Naive B cell (primary cell): ENCODE data around the gene ZNF787. TPM values are rescaled to one million over a fixed set of nuclear protein-coding genes. Genes with fewer than 3 reads are reported as not detected.
A peak's percentile ranks its signal among the peaks of the same experiment; 100 is the strongest.

ENCODE experiments used
- ATAC-seq, 2 donors: fragments of 150-1000 bp; cut with Tn5 transposase; 2 replicates each; pipeline ENCODE4 v1.10.0; 2021; ENCODE audit warnings: low read depth in 2 of 2, mild to moderate bottlenecking in 2 of 2, moderate library complexity in 2 of 2
- DNase-seq: peaks from one replicate; pipeline ENCODE4 v3.0.0; 2022
- H3K27ac Mint-ChIP-seq, 6 donors: one replicate each; pipeline ENCODE4 v1.8.0; 2020 to 2022; ENCODE audit warnings: mild to moderate bottlenecking in 6 of 6, mixed read lengths in 6 of 6, moderate library complexity in 5 of 6, inconsistent platforms in 2 of 6
- H3K27me3 Mint-ChIP-seq, 3 donors: one replicate each; pipeline ENCODE4 v1.8.0; 2021 to 2022; ENCODE audit warnings: mixed read lengths in 3 of 3, mild to moderate bottlenecking in 1 of 3
- H3K36me3 Mint-ChIP-seq, 2 donors: one replicate each; pipeline ENCODE4 v1.8.0; 2020 to 2022; ENCODE audit warnings: mixed read lengths in 2 of 2, inconsistent platforms in 1 of 2, mild to moderate bottlenecking in 1 of 2
- H3K4me1 Mint-ChIP-seq, 3 donors: one replicate each; pipeline ENCODE4 v1.8.0; 2020 to 2022; ENCODE audit warnings: mixed read lengths in 3 of 3, inconsistent platforms in 1 of 3, mild to moderate bottlenecking in 1 of 3, moderate library complexity in 1 of 3
- H3K4me3 Mint-ChIP-seq, 8 donors: one replicate each; pipeline ENCODE4 v1.8.0; 2020 to 2022; ENCODE audit warnings: mild to moderate bottlenecking in 8 of 8, mixed read lengths in 8 of 8, moderate library complexity in 8 of 8, inconsistent platforms in 2 of 8
- H3K9me3 Mint-ChIP-seq, 7 donors: one replicate each; pipeline ENCODE4 v1.8.0; 2020 to 2022; ENCODE audit warnings: mixed read lengths in 7 of 7, mild to moderate bottlenecking in 5 of 7, inconsistent platforms in 2 of 7, moderate library complexity in 1 of 7
- polyA plus RNA-seq, 6 donors: library from polyadenylated mRNA; unstranded; fragments of 300-500 nt; fragmentation: Illumina TruSeq; gene quantifications; one replicate each; pipeline ENCODE4 v1.2.3, GENCODE V29; 2021; ENCODE audit warnings: low read depth in 6 of 6

The ZNF787 gene
- polyA plus RNA-seq, 6 donors from 2014 or later, result 1.4 to 4.7 (median 2.5) TPM

DNA sequence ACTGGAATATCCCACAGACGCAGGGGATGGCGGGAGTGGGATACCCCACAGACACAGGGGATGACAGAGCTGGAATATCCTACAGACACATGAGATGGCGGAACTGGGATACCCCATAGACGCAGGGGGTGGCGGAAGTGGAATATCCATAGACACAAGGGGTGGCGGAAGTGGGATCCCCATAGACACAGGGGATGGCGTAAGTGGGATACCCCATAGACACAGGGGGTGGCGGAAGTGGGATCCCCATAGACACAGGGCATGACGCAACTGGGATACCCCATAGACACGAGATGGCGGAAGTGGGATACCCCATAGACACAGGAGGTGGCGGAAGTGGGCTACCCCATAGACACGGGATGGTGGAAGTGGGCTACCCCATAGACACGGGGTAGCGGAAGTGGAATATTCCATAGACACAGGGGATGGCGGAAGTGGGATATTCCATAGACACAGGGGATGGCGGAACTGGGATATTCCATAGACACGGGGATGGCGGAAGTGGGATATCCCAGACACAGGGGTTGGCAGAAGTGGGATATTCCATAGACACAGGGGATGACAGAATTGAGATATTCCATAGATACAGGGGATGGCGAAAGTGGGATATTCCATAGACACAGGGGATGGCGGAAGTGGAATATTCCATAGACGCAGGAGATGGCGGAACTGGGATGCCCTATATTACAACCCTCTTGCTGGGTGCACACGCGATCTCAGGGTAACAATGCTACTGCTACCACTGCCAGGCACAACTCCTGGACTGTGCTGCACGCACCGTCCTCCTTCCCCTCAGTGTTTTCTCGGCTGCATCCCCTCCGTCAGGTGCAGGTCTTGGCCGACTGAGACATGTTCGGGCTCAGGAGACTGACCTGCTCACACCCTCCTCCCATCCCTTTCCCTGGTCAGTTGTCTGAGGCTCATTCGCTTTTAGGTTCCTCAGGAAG, 28.1 kb downstream of the ZNF787 start:
- Mint-ChIP-seq H3K27me3 (no peaks in the 10 kb centered on the region), H3K36me3 (peaks cover 0 to 14% of the 10 kb centered on the region in 2 donors), H3K4me3 (no peak overlapping the region), H3K4me1 (peaks cover 21 to 26% (median 23%) of the 10 kb centered on the region in 3 donors), H3K9me3 (peaks cover 0 to 4% (median 0%) of the 10 kb centered on the region in 7 donors), H3K27ac (peak overlapping the region in 3 of 6 donors; percentile 9 to 78 (median 57))
- DNase-seq (no peak), ATAC-seq (no peak)

- DNase-seq, result no peak
- Mint-ChIP-seq H3K4me1 (peaks cover 21 to 26% (median 23%) of the 10 kb centered on the region in 3 donors), H3K4me3 (no peak overlapping the region), H3K9me3 (peaks cover 0 to 4% (median 0%) of the 10 kb centered on the region in 7 donors), H3K27me3 (no peaks in the 10 kb centered on the region), H3K27ac (peak overlapping the region in 1 of 6 donors; percentile 58), H3K36me3 (peaks cover 0 to 14% of the 10 kb centered on the region in 2 donors)
- ATAC-seq, result no peak
These were observed 29.1 kb downstream of the ZNF787 start for GRCh38 chr19:56091751-56092546.

- H3K27ac Mint-ChIP-seq, result peak overlapping the region in 3 of 6 donors; percentile 7 to 18 (median 9)
- H3K9me3 Mint-ChIP-seq, result peaks cover 0 to 4% (median 0%) of the 10 kb centered on the region in 7 donors
- H3K4me3 Mint-ChIP-seq, result no peak overlapping the region
- DNase-seq (no peak), ATAC-seq (no peak)
- H3K27me3 Mint-ChIP-seq, result no peaks in the 10 kb centered on the region
- H3K36me3 Mint-ChIP-seq, result peaks cover 0 to 14% of the 10 kb centered on the region in 2 donors
- peaks cover 21 to 26% (median 25%) of the 10 kb centered on the region in 3 donors for H3K4me1 Mint-ChIP-seq
These were observed 30.0 kb downstream of the ZNF787 start for GRCh38 chr19:56091066-56091490.

DNA sequence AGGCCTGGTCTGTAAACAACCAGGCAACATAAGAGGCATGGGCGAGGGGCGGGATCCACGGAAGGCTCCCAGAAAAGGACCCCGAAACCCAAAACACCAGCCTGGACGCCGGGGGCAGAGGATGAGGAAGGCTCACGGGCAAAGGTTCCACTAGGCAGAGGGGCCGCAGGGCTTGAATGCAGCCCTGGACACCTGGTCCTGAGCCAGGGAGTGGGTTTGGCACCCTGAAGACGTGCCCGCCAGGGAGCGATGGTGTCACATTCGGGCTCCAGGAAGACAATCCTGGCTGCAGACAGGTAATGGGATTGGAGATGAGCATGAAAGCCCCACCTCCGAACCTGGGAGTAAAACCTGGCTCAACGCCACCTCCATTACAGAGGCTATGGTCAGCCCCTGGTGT, 31.8 kb downstream of the ZNF787 start:
- no peaks in the 10 kb centered on the region for H3K27me3 Mint-ChIP-seq
- peaks cover 0 to 4% (median 0%) of the 10 kb centered on the region in 7 donors for H3K9me3 Mint-ChIP-seq
- DNase-seq, result no peak
- H3K27ac Mint-ChIP-seq, result no peak overlapping the region
- peaks cover 0 to 14% of the 10 kb centered on the region in 2 donors for H3K36me3 Mint-ChIP-seq
- peaks cover 21 to 28% (median 26%) of the 10 kb centered on the region in 3 donors for H3K4me1 Mint-ChIP-seq
- no peak overlapping the region for H3K4me3 Mint-ChIP-seq
- ATAC-seq, result no peak

DNA sequence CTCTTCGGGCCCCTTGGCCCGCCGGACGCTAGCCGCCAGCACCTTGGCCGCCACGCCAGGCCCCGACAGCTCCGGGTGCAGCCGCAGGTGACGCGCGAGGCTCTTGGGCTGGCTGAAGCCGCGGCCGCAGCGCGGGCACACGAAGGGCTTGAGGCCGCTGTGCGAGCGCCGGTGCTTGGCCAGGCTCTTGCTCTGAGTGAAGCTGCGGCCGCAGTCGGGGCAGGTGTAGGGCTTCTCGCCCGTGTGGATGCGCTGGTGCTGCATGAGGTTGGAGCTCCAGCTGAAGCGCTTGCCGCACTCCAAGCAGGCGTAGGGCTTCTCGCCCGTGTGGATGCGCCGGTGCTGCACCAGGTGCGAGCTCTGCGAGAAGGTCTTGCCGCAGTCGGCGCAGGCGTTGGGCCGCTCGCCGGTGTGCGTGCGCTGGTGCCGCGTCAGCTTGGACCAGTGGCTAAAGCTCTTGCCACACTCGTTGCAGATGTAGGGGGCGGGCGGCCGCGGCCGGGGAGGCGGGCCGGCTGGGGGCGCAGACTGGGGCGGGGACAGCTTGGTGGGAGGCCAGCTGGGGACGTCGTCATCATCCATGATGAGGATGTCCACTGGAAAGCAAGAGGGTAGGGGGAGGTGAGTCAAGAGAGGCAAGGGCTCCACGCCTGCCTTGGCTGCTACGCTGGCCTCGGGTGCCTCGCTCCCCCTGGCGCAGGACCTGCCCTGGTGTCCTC, 32.4 kb downstream of the ZNF787 start:
- Mint-ChIP-seq H3K4me1 (peaks cover 16 to 28% (median 26%) of the 10 kb centered on the region in 3 donors), H3K9me3 (peaks cover 0 to 4% (median 0%) of the 10 kb centered on the region in 7 donors), H3K36me3 (peaks cover 0 to 12% of the 10 kb centered on the region in 2 donors)

DNA sequence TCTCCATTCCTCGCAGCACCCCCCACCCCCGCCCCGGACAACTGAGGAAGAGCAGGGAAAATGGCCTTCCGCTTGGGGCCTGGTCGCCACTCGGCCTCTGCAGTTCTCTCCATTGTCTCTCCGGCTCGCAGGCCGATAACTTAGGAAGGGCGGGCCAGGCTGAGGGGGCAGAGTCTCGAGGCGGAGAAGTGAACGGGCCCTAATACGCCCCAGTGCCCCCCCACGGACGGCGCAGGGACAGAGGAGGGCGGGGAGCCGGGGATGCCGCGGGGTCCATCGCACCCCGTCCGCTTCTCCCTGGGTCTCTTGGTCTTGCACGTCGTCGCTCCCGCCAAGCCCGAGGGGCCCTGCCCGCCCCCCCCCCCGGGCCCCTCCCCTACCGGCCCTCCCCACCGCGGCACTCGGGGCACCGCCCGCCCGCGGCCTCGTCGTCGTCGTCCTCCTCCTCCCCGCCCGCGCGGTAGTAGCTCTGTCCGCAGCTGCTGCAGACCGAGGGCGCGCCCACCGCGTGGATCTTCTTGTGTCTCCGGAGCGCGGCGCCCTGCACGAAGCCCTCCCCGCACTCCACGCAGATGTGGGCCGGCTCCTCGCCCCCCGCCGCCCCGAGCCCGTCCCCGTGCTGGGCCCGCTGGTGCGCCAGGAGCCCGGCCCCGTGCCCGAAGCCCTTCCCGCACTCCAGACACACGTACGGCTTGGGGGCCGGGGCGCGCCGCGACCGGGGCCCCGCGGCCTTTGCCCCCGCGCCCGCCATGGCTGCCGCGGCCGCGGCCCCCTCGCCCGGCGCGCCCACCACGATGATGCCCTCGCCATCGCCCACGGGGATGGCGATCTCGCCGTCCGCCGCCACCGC, 33.2 kb downstream of the ZNF787 start:
- Mint-ChIP-seq H3K9me3 (peaks cover 0 to 2% (median 0%) of the 10 kb centered on the region in 7 donors), H3K4me3 (no peak overlapping the region), H3K27me3 (no peaks in the 10 kb centered on the region), H3K36me3 (peaks cover 0 to 4% of the 10 kb centered on the region in 2 donors), H3K27ac (no peak overlapping the region), H3K4me1 (peaks cover 13 to 26% (median 20%) of the 10 kb centered on the region in 3 donors)
- DNase-seq (no peak), ATAC-seq (no peak)

More for the DNA sequence above, 32.4 kb downstream of the ZNF787 start:
- Mint-ChIP-seq H3K27me3 (no peaks in the 10 kb centered on the region), H3K27ac (no peak overlapping the region), H3K4me3 (no peak overlapping the region)
- ATAC-seq, result no peak
- DNase-seq, result no peak

DNA sequence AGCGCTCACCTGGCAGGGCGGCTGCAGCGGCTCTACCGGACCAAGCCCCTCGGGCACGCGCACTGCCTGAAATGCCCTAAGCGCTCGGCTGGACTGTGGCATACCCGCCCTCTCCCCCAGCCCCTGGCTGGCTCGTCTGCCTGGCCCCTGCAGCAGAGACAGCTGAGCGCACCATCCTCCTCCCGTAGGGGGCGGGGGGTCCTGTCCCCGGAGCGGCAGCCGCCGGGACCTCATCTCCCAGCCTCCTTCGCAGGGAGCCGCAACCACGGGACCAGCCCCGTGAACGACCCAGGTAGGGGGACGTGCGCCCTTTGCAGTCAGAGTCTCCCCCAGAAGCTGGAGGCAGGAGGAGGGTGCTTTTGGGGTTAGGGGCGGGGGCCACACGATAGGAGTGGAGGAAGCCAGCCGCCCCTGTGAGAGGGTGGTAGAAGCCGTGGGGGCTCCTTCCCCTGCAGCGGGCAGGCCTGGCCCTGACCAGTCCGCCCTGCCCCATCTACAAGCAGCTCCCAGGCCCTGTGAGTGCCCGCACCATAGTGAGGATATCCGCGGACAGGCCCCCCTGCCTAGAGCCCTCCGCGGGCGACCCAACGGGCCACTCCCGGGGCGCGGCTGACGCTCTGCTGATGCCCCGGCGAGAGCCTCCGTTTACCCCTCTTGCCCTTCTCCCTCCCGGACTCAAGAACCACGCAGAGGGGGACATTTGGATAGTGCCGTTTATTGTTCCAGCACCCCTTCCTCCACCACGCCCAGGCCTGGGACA, 34.2 kb downstream of the ZNF787 start:
- Mint-ChIP-seq H3K27me3 (no peaks in the 10 kb centered on the region), H3K4me3 (no peak overlapping the region), H3K36me3 (no peaks in the 10 kb centered on the region), H3K27ac (peak overlapping the region in 2 of 6 donors; percentile 11 to 28), H3K9me3 (no peaks in the 10 kb centered on the region), H3K4me1 (peaks cover 9 to 16% (median 15%) of the 10 kb centered on the region in 3 donors)
- DNase-seq (no peak), ATAC-seq (no peak)

DNA sequence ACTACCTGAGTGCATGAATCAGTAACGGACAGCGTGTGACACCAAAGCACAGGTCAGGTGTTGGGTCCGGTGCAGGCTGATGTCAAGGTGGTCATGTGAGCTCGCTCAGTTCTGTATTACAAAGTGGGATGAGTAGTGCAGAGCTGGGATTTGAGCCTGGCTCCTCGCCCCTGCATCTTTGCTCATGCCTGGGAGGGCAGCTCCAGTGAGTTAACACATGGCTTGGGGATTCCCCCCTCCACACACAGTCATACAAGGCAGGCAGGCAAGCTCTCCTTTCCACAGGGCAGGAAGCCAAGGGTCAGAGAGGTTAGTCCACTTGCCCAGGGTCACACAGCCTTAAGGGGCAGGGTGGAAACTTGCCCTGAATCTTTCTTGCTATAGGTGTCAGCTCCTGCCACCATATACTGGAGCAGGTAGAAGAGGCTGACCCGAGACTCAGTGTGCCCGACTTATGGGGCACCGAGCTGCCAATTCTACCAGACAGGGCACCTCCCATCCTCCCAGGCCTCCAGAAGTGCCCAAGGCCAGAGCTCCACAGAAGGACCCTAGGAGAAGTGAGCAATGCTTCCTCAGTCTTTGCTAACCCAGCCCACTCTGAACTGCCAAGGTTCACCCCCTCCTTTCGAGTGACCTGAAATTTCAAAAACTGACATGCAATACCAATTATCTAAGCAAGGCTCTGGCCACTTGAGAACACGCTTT, 35.4 kb downstream of the ZNF787 start:
- Mint-ChIP-seq H3K9me3 (no peaks in the 10 kb centered on the region), H3K27me3 (no peaks in the 10 kb centered on the region), H3K4me1 (peaks cover 13 to 21% (median 16%) of the 10 kb centered on the region in 3 donors), H3K4me3 (no peak overlapping the region), H3K36me3 (no peaks in the 10 kb centered on the region), H3K27ac (peak overlapping the region in 3 of 6 donors; percentile 28 to 42 (median 28))
- ATAC-seq, result no peak
- no peak for DNase-seq

- Mint-ChIP-seq H3K27me3 (no peaks in the 10 kb centered on the region), H3K4me3 (no peak overlapping the region), H3K27ac (peak overlapping the region in 3 of 6 donors; percentile 14 to 89 (median 84))
These were observed 36.1 kb downstream of the ZNF787 start for GRCh38 chr19:56084835-56085536.

GRCh38 chr19:56083668-56084067, 37.4 kb downstream of the ZNF787 start:
- Mint-ChIP-seq H3K4me3 (no peak overlapping the region), H3K4me1 (peaks cover 9 to 23% (median 15%) of the 10 kb centered on the region in 3 donors), H3K27me3 (no peaks in the 10 kb centered on the region), H3K9me3 (no peaks in the 10 kb centered on the region), H3K36me3 (no peaks in the 10 kb centered on the region), H3K27ac (peak overlapping the region in 1 of 6 donors; percentile 56)
- no peak for ATAC-seq
- no peak for DNase-seq

More at GRCh38 chr19:56084835-56085536, 36.1 kb downstream of the ZNF787 start:
- ATAC-seq, result no peak
- Mint-ChIP-seq H3K4me1 (peaks cover 14 to 23% (median 15%) of the 10 kb centered on the region in 3 donors), H3K9me3 (no peaks in the 10 kb centered on the region), H3K36me3 (no peaks in the 10 kb centered on the region)
- no peak for DNase-seq
